ENCODE data around the gene KIAA0586. TPM values are rescaled to one million over a fixed set of nuclear protein-coding genes. Genes with fewer than 3 reads are reported as not detected.
"Not testable (repeated sequence)": the region's sequence is repeated elsewhere in the genome, so short reads cannot be mapped to it uniquely, and the experiment has no call there.

KIAA0586 gene
- polyA plus RNA-seq, 4 donors, result 18.0 to 24.1 (median 22.9) TPM

DNA sequence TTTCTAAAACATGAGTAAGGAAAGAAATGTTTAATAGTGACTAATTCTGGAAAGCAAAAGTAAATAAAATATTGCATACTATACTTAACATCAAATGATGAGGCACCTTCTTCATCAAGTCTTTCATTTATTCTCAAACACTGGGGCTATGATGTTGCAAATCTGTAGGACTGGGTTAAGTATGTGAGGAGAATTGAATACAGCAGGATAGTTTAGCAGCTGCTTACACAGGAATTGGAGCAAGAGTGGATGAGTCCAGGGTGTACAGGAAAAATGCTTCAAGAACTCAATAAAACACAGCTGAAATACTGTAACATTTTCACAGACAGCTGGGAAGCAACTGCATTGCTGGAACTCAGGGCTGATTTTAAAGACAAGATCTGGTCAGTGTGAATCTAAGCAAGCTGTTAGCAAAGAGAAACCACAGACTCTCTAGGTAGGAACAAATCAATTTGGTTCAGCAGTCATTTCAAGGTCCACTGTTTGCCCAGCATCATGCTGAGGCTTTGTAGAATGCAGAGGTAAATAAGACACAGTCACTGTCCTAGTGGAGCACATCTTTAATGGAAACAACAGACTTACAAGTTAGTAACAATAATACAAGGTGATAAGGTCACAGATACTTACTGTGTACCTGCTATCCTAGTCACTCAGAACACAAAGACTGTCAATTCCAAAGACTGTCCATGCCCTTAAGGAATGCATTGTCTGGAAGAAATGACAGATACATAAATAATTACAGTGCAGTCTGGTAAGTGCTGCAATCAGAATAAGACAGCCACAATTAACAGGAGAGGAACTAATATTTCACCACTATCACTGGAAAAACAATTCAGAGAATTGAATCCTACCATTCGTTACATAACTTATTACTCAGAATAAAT lies 113.5 kb downstream of the KIAA0586 start:
- DNase-seq (ENCODE audit: low read depth in 4 of 4, low spot score in 2 of 4), result no peak

- no peak for DNase-seq (ENCODE audit: low read depth in 4 of 4, low spot score in 2 of 4)
Measured at GRCh38 chr14:58541633-58542022, 114.1 kb downstream of the KIAA0586 start.

GRCh38 chr14:58543253-58543652 lies 115.7 kb downstream of the KIAA0586 start:
- no peak for DNase-seq (ENCODE audit: low read depth in 4 of 4, low spot score in 2 of 4)

- DNase-seq (ENCODE audit: low read depth in 4 of 4, low spot score in 2 of 4), result no peak
Measured at GRCh38 chr14:58547649-58548048, 120.1 kb downstream of the KIAA0586 start.

DNA sequence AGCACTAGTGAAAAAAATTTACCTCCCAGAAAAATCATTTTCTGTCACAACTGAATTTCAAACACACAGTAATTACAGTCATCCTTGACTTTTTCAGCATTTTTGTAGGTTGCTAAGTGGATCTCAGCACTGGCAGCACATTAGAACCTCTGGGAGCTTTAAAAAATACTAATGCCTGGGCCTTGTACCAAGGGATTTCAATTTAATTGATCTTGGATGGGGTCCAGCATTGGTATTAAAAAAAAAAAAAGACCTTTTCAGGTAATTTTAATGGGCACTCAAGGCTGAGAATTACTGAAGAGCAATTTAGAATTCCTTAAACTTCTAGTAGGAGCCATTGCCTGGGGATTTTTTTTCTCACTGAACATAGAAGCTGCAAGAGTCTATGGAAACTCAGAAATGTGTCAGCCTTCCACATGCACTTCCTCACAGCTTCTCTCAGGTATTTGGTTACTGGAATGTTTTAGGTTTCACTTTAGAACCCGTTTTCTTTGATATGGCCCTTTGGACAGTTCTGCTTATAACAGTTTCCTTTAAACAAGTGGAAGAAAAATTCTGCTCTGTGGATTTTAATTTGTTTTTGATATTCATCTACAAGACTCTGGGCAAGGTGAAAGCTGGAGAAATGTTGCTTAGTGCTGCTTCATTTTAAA lies 121.7 kb downstream of the KIAA0586 start:
- DNase-seq (ENCODE audit: low read depth in 4 of 4, low spot score in 2 of 4), result no peak

DNA sequence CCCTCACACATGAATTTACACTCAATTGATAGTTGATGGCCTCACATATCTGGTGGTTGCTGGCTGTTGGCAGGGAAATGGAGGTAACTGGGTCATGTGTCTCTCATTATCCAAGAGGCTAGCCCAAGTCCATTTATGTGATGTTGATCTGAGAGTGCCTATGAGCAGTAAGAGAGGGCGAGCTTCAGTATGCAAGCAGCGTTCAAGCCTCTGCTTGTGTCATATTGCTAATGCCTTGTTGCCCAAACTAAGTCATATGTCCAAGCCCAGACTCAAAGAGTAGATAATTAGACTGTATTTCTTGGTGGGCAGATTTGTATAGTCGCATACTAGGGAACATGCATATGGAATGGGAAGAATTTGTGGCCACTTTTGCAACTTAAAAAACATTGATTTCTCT lies 126.4 kb downstream of the KIAA0586 start:
- no peak for DNase-seq (ENCODE audit: low read depth in 4 of 4, low spot score in 2 of 4)

DNA sequence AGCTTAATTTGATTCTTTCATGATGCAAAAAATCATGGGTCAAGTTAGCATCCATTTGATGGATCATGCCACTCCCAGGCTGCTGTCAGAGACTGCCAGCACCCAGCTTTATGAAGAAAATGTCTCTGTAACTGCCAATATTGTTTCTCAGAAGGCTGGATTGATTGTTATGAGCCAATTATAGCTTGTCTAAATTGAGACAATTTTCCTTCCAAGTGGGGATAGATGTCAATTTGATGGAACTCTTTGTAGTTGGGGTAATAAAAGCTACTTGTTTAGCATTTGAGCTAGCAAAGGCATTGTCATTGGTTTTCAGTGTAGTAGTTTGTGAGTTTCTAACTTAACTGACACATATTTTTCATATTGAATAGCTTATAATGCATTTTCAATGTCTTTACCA lies 128.1 kb downstream of the KIAA0586 start:
- no peak for DNase-seq (ENCODE audit: low read depth in 4 of 4, low spot score in 2 of 4)

DNA sequence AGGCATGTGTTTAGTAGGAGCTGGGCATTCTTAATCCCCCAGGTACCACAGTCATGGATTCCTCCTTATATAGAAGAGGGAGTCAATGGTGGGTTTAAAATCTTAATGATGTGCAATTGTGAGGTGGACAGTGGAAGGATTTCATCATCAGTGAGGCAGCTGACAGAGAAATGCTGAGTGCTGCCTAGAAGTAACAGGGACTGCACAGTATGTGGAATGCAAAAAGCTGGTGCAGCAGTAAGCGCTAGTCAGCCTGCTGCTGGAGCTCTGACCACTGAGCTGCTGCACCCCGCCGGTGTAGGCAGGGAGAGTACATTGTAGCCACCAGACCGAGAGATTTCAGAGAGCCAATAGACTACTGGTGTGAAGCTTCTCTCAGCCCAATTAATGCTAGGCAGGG lies 129.7 kb downstream of the KIAA0586 start:
- DNase-seq (ENCODE audit: low read depth in 4 of 4, low spot score in 2 of 4), result no peak

- DNase-seq (ENCODE audit: low read depth in 4 of 4, low spot score in 2 of 4), result no peak
Measured at GRCh38 chr14:58560208-58560607, 132.7 kb downstream of the KIAA0586 start.

DNA sequence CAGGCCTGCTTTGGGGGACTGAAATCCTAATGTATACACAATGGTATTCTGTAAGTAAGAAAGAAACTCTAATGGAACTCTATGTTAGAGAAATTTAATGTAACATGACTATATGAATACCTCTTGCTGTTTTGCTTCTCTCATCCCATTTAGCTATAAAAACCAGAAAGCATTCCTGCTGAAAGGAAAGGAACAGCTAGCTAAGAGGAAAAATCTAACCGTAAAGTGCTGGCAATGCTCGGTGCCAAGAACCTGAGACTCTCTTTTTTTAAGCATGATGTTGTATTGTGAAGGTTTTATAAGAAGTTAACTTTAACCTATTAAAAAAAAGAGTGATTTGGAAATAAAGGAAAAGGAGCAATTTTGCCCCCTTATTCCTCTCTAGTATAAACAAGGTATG lies 134.6 kb downstream of the KIAA0586 start:
- DNase-seq (ENCODE audit: low read depth in 4 of 4, low spot score in 2 of 4), result no peak

DNA sequence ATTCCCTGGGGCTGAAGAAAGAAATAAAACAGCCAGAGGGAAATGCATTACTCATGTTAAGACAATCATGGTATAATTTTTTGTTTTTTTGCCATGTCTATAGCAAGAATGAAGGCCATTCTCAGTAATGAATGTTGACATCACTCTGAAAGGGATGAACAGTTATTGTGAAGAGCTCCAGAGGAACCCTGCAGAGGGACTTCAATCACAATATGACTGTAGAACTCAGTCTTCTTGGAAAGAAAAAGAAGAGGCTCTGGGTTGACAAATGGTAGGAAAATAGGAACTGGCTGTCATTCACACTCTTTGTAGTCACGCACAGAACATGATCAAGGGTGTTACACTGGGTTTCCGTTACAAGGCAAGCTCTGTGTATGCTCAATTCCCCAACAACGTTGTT lies 136.5 kb downstream of the KIAA0586 start:
- DNase-seq (ENCODE audit: low read depth in 4 of 4, low spot score in 2 of 4), result no peak

- DNase-seq (ENCODE audit: low read depth in 4 of 4, low spot score in 2 of 4), result no peak
Measured at GRCh38 chr14:58565832-58566231, 138.3 kb downstream of the KIAA0586 start.

DNA sequence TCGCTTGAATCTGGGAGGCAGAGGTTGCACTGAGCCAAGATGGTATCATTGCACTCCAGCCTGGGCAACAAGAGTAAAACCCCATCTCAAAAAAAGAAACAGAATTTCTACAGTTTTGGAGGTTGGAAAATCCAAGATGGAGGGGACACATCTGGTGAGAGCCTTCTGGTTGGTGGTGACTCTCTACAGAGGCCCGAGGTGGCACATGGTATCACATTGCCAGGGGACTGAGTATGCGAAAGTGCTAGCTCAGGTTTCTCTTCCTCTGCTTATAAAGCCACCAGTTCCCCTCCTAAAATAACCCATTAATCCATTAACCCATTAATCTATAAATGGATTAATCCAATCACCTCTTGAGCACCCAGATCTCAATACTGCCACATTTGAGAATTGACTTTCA lies 139.5 kb downstream of the KIAA0586 start:
- DNase-seq (ENCODE audit: low read depth in 4 of 4, low spot score in 2 of 4), result no peak

DNA sequence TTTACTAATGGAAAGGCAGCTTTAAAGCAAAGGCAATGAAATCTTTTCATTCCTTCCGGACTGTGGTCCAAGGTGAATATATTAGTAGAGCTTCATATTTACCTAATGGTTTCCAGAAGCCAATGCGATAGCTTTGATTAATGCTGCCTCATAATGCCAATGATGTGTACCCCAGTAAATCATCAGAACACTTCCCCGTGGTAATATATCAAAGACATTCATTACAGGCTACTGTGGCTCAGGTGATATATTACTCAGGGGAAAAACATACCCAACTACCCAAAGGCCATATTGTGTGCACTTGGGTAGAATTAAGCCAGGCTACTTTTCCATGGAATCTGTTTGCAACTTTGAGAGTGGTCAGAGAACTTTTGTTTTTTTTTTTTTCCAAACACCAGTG lies 140.8 kb downstream of the KIAA0586 start:
- DNase-seq (ENCODE audit: low read depth in 4 of 4, low spot score in 2 of 4), result no peak

DNA sequence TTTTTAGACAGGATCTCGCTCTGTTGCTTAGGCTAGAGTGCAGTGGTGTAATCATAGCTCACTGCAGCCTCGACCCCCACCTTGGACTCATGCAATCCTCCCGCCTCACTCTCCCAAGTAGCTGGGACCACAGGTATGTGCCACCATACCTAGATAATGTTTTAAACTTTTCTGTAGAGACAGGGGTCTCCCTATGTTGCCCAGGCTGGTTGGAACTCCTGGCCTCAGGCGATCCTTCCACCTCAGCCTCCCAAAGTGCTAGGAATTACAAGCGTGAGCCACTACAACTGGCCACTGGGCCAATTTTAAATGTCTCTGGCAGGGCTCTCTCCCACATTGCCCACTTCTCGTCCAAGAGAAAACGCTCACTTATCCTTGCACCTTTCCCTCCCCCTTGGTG lies 143.7 kb downstream of the KIAA0586 start:
- no peak for DNase-seq (ENCODE audit: low read depth in 4 of 4, low spot score in 2 of 4)

DNA sequence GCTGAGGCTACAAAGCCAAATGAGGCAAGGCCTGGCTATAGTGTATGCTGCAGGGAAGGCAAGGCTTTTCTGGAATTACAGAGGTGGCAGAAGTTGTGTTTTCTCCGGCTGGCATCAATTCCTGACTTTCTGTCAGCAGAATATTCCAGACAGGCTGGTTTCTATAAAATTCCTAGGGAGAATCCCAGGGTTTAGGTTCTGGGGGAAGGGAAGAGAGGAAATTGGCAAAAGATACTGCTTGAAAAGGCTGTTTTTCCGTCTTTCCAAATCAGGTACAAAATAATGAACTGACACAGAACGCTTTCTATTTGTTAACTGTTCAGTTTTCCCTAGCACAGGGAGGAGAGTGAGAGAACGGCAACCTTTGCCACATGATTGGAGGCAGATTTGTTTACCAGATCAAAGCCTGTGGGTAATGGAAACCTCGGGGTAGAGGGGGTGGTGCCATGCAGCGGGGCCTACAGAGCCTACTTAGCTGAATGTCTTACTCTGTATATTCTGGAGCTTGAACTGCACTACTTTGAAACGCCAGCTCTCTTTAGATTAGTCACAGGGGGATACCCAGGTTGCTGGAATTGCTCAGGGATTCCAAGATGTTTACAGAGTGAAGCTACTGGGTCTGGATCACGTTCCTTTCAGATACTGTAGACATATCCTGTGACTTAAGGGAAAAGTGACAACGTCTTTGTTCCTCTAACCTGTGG lies 144.4 kb downstream of the KIAA0586 start:
- peak in 2 of 4 donors; percentile 24 to 29 for DNase-seq (ENCODE audit: low read depth in 4 of 4, low spot score in 2 of 4)

- no peak for DNase-seq (ENCODE audit: low read depth in 4 of 4, low spot score in 2 of 4)
Measured at GRCh38 chr14:58572473-58572853, 144.9 kb downstream of the KIAA0586 start.

GRCh38 chr14:58572863-58573262 lies 145.3 kb downstream of the KIAA0586 start:
- no peak for DNase-seq (ENCODE audit: low read depth in 4 of 4, low spot score in 2 of 4)

DNA sequence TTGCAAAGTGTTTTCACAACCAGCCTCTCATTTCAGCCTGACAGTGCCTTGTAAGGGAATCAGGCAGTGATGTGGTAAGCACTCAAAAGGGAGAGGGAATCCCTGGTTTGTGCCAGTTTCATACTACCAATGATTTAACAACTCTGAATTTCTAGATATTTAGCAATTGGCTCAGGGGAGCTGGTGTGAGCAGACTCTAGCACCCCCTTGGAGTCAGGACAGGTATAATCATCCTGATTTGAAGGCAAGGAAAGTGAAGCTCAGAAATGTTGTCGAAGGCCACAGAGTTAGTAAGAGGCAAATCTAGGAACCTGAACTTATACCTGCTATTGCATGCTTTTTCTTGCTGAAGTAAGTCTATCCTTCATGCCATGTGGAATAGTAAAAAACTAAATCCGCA lies 147.1 kb downstream of the KIAA0586 start:
- DNase-seq (ENCODE audit: low read depth in 4 of 4, low spot score in 2 of 4), result no peak

GRCh38 chr14:58575956-58576355 lies 148.4 kb downstream of the KIAA0586 start:
- no peak for DNase-seq (ENCODE audit: low read depth in 4 of 4, low spot score in 2 of 4)

GRCh38 chr14:58580035-58580434 lies 152.5 kb downstream of the KIAA0586 start:
- DNase-seq (ENCODE audit: low read depth in 4 of 4, low spot score in 2 of 4), result not testable (repeated sequence)
